Neuronal stem cell (in vitro differentiated cells): Measurements from ENCODE around the gene PCDHGA9.

Experiments
- DNase-seq: peaks from one replicate; pipeline ENCODE4 v3.0.0-alpha.2; 2013; ENCODE audit warnings: low spot score
- H2AFZ ChIP-seq: one replicate; pipeline ENCODE4 v1.6.1; 2013; ENCODE audit warnings: mild to moderate bottlenecking, low read length, inconsistent platforms
- H2AK5ac ChIP-seq: 2 replicates; pipeline ENCODE4 v1.6.1; 2013; ENCODE audit warnings: low read depth, mild to moderate bottlenecking, inconsistent platforms, low read length, moderate library complexity, mixed read lengths
- H2BK120ac ChIP-seq: 2 replicates; pipeline ENCODE4 v1.6.1; 2013; ENCODE audit warnings: low read depth, mild to moderate bottlenecking, inconsistent platforms, low read length, moderate library complexity, mixed read lengths
- H2BK12ac ChIP-seq: one replicate; pipeline ENCODE4 v1.6.1; 2013; ENCODE audit warnings: low read length, inconsistent platforms
- H2BK15ac ChIP-seq: 2 replicates; pipeline ENCODE4 v1.6.1; 2013; ENCODE audit warnings: mild to moderate bottlenecking, low read length, inconsistent platforms, mixed read lengths
- H2BK5ac ChIP-seq: one replicate; pipeline ENCODE4 v1.6.1; 2013; ENCODE audit warnings: inconsistent platforms, mild to moderate bottlenecking, low read length, moderate library complexity
- H3K14ac ChIP-seq: one replicate; pipeline ENCODE4 v1.6.1; 2013; ENCODE audit warnings: low read length, inconsistent platforms
- H3K18ac ChIP-seq: 2 replicates; pipeline ENCODE4 v1.6.1; 2013; ENCODE audit warnings: low read length, inconsistent platforms
- H3K23ac ChIP-seq: 2 replicates; pipeline ENCODE4 v1.6.1; 2013; ENCODE audit warnings: low read depth, mild to moderate bottlenecking, mixed read lengths, low read length, inconsistent platforms; ENCODE audit not compliant: poor library complexity
- H3K27ac ChIP-seq: replicated peaks from 3 replicates; pipeline ENCODE4 v1.5.1; 2013; ENCODE audit warnings: low read length, inconsistent platforms
- H3K27me3 ChIP-seq, 3 experiments: 2 replicates each; pipeline ENCODE4 v1.6.1; 2013; ENCODE audit warnings: low read length in 3 of 3, mild to moderate bottlenecking in 2 of 3, inconsistent platforms in 1 of 3, low read depth in 1 of 3, mixed read lengths in 1 of 3, moderate library complexity in 1 of 3; ENCODE audit not compliant: control insufficient read depth in 3 of 3, insufficient read depth in 3 of 3
- H3K36me3 ChIP-seq, 2 donors: replicated peaks in 1 of 2; 2 replicates each; pipeline ENCODE4 v1.6.1; 2013; ENCODE audit warnings: low read length in 2 of 2; ENCODE audit not compliant: control insufficient read depth in 2 of 2, insufficient read depth in 2 of 2
- H3K4ac ChIP-seq: 2 replicates; pipeline ENCODE4 v1.6.1; 2013; ENCODE audit warnings: inconsistent platforms, mild to moderate bottlenecking, low read length, moderate library complexity
- H3K4me1 ChIP-seq, 2 donors: 1 replicate in 1 of 2; 2 replicates in 1 of 2; pipeline ENCODE4 v1.6.1; 2013; ENCODE audit warnings: low read length in 2 of 2, low read depth in 1 of 2; ENCODE audit not compliant: control insufficient read depth in 2 of 2, insufficient read depth in 1 of 2
- H3K4me2 ChIP-seq: one replicate; pipeline ENCODE4 v1.6.1; 2013; ENCODE audit warnings: mild to moderate bottlenecking, low read length, inconsistent platforms; ENCODE audit not compliant: insufficient read depth, poor library complexity, severe bottlenecking
- H3K4me3 ChIP-seq, 2 donors: 2 replicates each; pipeline ENCODE4 v1.5.1; 2013; ENCODE audit warnings: low read length in 2 of 2, mild to moderate bottlenecking in 2 of 2, inconsistent platforms in 1 of 2, moderate library complexity in 1 of 2
- H3K79me1 ChIP-seq: one replicate; pipeline ENCODE4 v1.6.1; 2013; ENCODE audit warnings: low read depth, mild to moderate bottlenecking, inconsistent platforms, low read length, moderate library complexity
- H3K9ac ChIP-seq: one replicate; pipeline ENCODE4 v1.6.1; 2013; ENCODE audit warnings: mild to moderate bottlenecking, low read depth, low read length, inconsistent platforms; ENCODE audit not compliant: poor library complexity
- H3K9me3 ChIP-seq, 2 donors: replicated peaks in 1 of 2; 2 replicates each; pipeline versions ENCODE3 to v1.6.1; 2013; ENCODE audit warnings: low read length in 2 of 2, mild to moderate bottlenecking in 2 of 2, inconsistent platforms in 1 of 2, low read depth in 1 of 2, mixed read lengths in 1 of 2, moderate library complexity in 1 of 2; ENCODE audit not compliant: control insufficient read depth in 2 of 2, insufficient read depth in 1 of 2
- H4K8ac ChIP-seq: one replicate; pipeline ENCODE4 v1.6.1; 2013; ENCODE audit warnings: low read depth, mild to moderate bottlenecking, inconsistent platforms, low read length, moderate library complexity
- H4K91ac ChIP-seq: one replicate; pipeline ENCODE4 v1.6.1; 2013; ENCODE audit warnings: low read length, low read depth, mild to moderate bottlenecking, inconsistent platforms; ENCODE audit not compliant: poor library complexity
- WGBS, 2 donors: extraction: QIAGEN DNeasy Blood & Tissue Kit; methylation state at CpG; one replicate each; pipeline ENCODE4 v1.1.7; 2013; ENCODE audit warnings: missing lambda C conversion rate in 2 of 2, mixed read lengths in 1 of 2; ENCODE audit not compliant: insufficient read length in 2 of 2, insufficient replicate concordance in 1 of 2; ENCODE audit errors: extremely low coverage in 2 of 2; 5-methylcytosine and 5-hydroxymethylcytosine counted together

Gene PCDHGA9

GRCh38 chr5:141434006-141434405, 31.4 kb downstream of the PCDHGA9 start:
- Histone ChIP-seq H2BK5ac (no peak overlapping the region), H3K79me1 (peaks cover 8% of the 10 kb centered on the region), H3K4ac (no peak overlapping the region), H2AK5ac (no peak overlapping the region), H2BK120ac (no peak overlapping the region), H3K14ac (no peak overlapping the region), H3K4me3 (no peak overlapping the region), H3K27ac (no peak overlapping the region), H2BK12ac (no peak overlapping the region), H3K18ac (no peak overlapping the region), H3K36me3 (peaks cover 12 to 25% of the 10 kb centered on the region in 2 donors), H3K9ac (no peak overlapping the region), H3K9me3 (peaks cover 27 to 57% of the 10 kb centered on the region in 2 donors), H3K4me1 (no peaks in the 10 kb centered on the region), H3K4me2 (no peak overlapping the region), H4K91ac (no peak overlapping the region), H2AFZ (no peak overlapping the region), H3K23ac (no peak overlapping the region), H2BK15ac (no peak overlapping the region), H3K27me3 (no peaks in the 10 kb centered on the region), H4K8ac (no peak overlapping the region)
- no CpG with 5 or more reads among the region's 2 CpGs for WGBS, 2 donors
- DNase-seq = no peak

GRCh38 chr5:141437221-141437620, 34.6 kb downstream of the PCDHGA9 start:
- Histone ChIP-seq H3K36me3 (peaks cover 10 to 17% of the 10 kb centered on the region in 2 donors), H3K27ac (no peak overlapping the region), H3K79me1 (peaks cover 7% of the 10 kb centered on the region), H3K4ac (no peak overlapping the region), H3K4me3 (no peak overlapping the region), H2BK15ac (no peak overlapping the region), H3K9ac (no peak overlapping the region), H2AK5ac (no peak overlapping the region), H2BK120ac (no peak overlapping the region), H3K18ac (no peak overlapping the region), H3K27me3 (no peaks in the 10 kb centered on the region), H3K9me3 (peaks cover 24 to 44% of the 10 kb centered on the region in 2 donors), H2BK12ac (no peak overlapping the region), H3K4me2 (no peak overlapping the region), H3K23ac (no peak overlapping the region), H3K4me1 (no peaks in the 10 kb centered on the region), H3K14ac (no peak overlapping the region), H2AFZ (no peak overlapping the region), H4K91ac (no peak overlapping the region), H2BK5ac (no peak overlapping the region), H4K8ac (no peak overlapping the region)
- no peak for DNase-seq
- WGBS, 2 donors = no CpG with 5 or more reads among the region's 2 CpGs

GRCh38 chr5:141439411-141440141, 37.0 kb downstream of the PCDHGA9 start:
- Histone ChIP-seq H3K4me2 (no peak overlapping the region), H3K27ac (no peak overlapping the region), H2BK12ac (no peak overlapping the region), H3K9me3 (peaks cover 18 to 37% of the 10 kb centered on the region in 2 donors), H3K4ac (no peak overlapping the region), H2AK5ac (no peak overlapping the region), H2BK120ac (no peak overlapping the region), H4K91ac (no peak overlapping the region), H3K79me1 (peaks cover 5% of the 10 kb centered on the region), H3K36me3 (peaks cover 10 to 17% of the 10 kb centered on the region in 2 donors), H2BK15ac (no peak overlapping the region), H3K9ac (no peak overlapping the region), H2AFZ (no peak overlapping the region), H2BK5ac (no peak overlapping the region), H4K8ac (no peak overlapping the region), H3K23ac (no peak overlapping the region), H3K27me3 (no peaks in the 10 kb centered on the region), H3K14ac (no peak overlapping the region), H3K18ac (no peak overlapping the region), H3K4me1 (no peaks in the 10 kb centered on the region), H3K4me3 (no peak overlapping the region)
- no peak for DNase-seq
- WGBS, 2 donors = no CpG with 5 or more reads among the region's 10 CpGs

GRCh38 chr5:141440341-141440740, 37.8 kb downstream of the PCDHGA9 start:
- Histone ChIP-seq H3K79me1 (peaks cover 5% of the 10 kb centered on the region), H3K4ac (no peak overlapping the region), H2AFZ (no peak overlapping the region), H3K9ac (no peak overlapping the region), H4K91ac (no peak overlapping the region), H3K36me3 (peaks cover 10 to 17% of the 10 kb centered on the region in 2 donors), H3K27ac (no peak overlapping the region), H4K8ac (no peak overlapping the region), H2BK5ac (no peak overlapping the region), H2AK5ac (no peak overlapping the region), H3K27me3 (no peaks in the 10 kb centered on the region), H3K9me3 (peaks cover 18 to 37% of the 10 kb centered on the region in 2 donors), H2BK12ac (no peak overlapping the region), H3K4me3 (no peak overlapping the region), H3K18ac (no peak overlapping the region), H3K4me1 (no peaks in the 10 kb centered on the region), H3K23ac (no peak overlapping the region), H2BK120ac (no peak overlapping the region), H3K4me2 (no peak overlapping the region), H2BK15ac (no peak overlapping the region), H3K14ac (no peak overlapping the region)
- DNase-seq = no peak
- no CpG with 5 or more reads among the region's 9 CpGs for WGBS, 2 donors
